Measurements from ENCODE around the gene MX1.

DNA sequence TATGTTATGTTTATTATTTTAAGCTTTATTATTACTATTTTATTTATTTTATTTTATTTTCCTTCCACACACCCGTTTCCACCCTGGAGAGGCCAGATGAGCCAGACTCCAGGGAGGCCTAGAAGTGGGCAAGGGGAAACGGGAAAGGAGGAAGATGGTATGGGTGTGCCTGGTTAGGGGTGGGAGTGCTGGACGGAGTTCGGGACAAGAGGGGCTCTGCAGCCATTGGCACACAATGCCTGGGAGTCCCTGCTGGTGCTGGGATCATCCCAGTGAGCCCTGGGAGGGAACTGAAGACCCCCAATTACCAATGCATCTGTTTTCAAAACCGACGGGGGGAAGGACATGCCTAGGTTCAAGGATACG lies 468 bp upstream of the MX1 start:
- TF ChIP-seq, protein P1, sequence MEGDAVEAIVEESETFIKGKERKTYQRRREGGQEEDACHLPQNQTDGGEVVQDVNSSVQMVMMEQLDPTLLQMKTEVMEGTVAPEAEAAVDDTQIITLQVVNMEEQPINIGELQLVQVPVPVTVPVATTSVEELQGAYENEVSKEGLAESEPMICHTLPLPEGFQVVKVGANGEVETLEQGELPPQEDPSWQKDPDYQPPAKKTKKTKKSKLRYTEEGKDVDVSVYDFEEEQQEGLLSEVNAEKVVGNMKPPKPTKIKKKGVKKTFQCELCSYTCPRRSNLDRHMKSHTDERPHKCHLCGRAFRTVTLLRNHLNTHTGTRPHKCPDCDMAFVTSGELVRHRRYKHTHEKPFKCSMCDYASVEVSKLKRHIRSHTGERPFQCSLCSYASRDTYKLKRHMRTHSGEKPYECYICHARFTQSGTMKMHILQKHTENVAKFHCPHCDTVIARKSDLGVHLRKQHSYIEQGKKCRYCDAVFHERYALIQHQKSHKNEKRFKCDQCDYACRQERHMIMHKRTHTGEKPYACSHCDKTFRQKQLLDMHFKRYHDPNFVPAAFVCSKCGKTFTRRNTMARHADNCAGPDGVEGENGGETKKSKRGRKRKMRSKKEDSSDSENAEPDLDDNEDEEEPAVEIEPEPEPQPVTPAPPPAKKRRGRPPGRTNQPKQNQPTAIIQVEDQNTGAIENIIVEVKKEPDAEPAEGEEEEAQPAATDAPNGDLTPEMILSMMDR (IDR thresholded peaks at IDR 0.05): no peak
- TF ChIP-seq POLR2A (IDR thresholded peaks at IDR 0.05) (no peak), POLR2AphosphoS5 (IDR thresholded peaks at IDR 0.05; ENCODE audit: insufficient read depth in 1 of 2, low read depth in 1 of 2) (no peak)
